Panc1 (cell line): Measurements from ENCODE around the gene RIOK3. TPM values are rescaled to one million over a fixed set of nuclear protein-coding genes. Genes with fewer than 3 reads are reported as not detected.
A peak's percentile ranks its signal among the peaks of the same experiment; 100 is the strongest.

Experiments used
- ATAC-seq: fragments of 200-7000 bp; cut with Tn5 transposase; 2 replicates; pipeline ENCODE4 v1.9.1; 2020; ENCODE audit warnings: mild to moderate bottlenecking, moderate library complexity
- BruUV-seq: library from RNA; stranded (reverse); fragments of 400-500 nt; replicated peaks from 2 replicates; lab custom pipeline; 2021; lab: Mats Ljungman, UMichigan
- CTCF ChIA-PET: fragments of 300-600 bp; sonication (Branson Sonifier 250); formaldehyde crosslinking; loops from one replicate; lab custom pipeline; 2022; ENCODE audit warnings: antibody characterized with exemption; lab: Charles Lee
- POLR2A ChIA-PET: fragments of 300-600 bp; sonication (Branson Sonifier 250); formaldehyde crosslinking; loops from one replicate; lab custom pipeline; 2022; ENCODE audit warnings: antibody characterized with exemption; lab: Charles Lee
- DNase-seq: peaks from one replicate; pipeline ENCODE4 v3.0.0-alpha.2; 2010; ENCODE audit warnings: low read depth, low spot score
- H3K27ac ChIP-seq: 2 replicates; pipeline ENCODE4 v1.5.1; 2011; ENCODE audit warnings: mild to moderate bottlenecking, low read length, inconsistent platforms
- H3K27me3 ChIP-seq: fragments of 200-500 bp; sonication (Bioruptor generic); 2 replicates; pipeline ENCODE4 v1.6.0; 2014; ENCODE audit warnings: low read length, inconsistent platforms; ENCODE audit not compliant: control insufficient read depth, insufficient read depth
- H3K36me3 ChIP-seq: fragments of 200-500 bp; sonication (Bioruptor generic); 2 replicates; pipeline ENCODE4 v1.5.1; 2014; ENCODE audit warnings: inconsistent platforms, mild to moderate bottlenecking, low read length, moderate library complexity; ENCODE audit not compliant: control insufficient read depth, insufficient read depth
- H3K4me1 ChIP-seq: 2 replicates; pipeline ENCODE4 v1.5.1; 2011; ENCODE audit warnings: inconsistent platforms, mild to moderate bottlenecking, low read length, moderate library complexity; ENCODE audit not compliant: control insufficient read depth, insufficient read depth
- H3K4me3 ChIP-seq, 2 experiments: 2 replicates each; pipeline ENCODE4 v1.5.1; 2011 to 2012; ENCODE audit warnings: low read depth in 2 of 2, low read length in 2 of 2, mild to moderate bottlenecking in 2 of 2, inconsistent platforms in 1 of 2, moderate library complexity in 1 of 2
- H3K9me3 ChIP-seq: fragments of 200-500 bp; sonication (Bioruptor generic); 2 replicates; pipeline ENCODE4 v1.5.1; 2014; ENCODE audit warnings: low read depth, mild to moderate bottlenecking, inconsistent platforms, low read length, moderate library complexity; ENCODE audit not compliant: control insufficient read depth, insufficient read depth
- POLR2AphosphoS5 ChIP-seq: IDR thresholded peaks from 2 replicates; pipeline ENCODE4 v1.6.1; 2012; ENCODE audit warnings: mild to moderate bottlenecking, low read depth, low read length, moderate library complexity
- SIN3A ChIP-seq: IDR thresholded peaks from 2 replicates; pipeline ENCODE4 v1.6.1; 2012; ENCODE audit warnings: low read depth, mild to moderate bottlenecking, low read length, moderate library complexity, borderline replicate concordance; ENCODE audit not compliant: insufficient read depth
- TCF7L2 ChIP-seq: IDR thresholded peaks from 2 replicates; pipeline ENCODE4 v1.6.1; 2011; ENCODE audit warnings: mild to moderate bottlenecking, low read depth, low read length, inconsistent platforms
- in situ Hi-C: cut with HindIII; loops from 2 replicates; pipeline ENCODE4 v1.10.0; 2016; ENCODE audit warnings: low sequenced_read_pairs, low pct_unique_long_range_greater_than_20kb
- intact Hi-C: fragments of 100-400 bp; cut with micrococcal nuclease; formaldehyde crosslinking; loops from one replicate; pipeline ENCODE4 v1.10.0; 2022; ENCODE audit not compliant: unreplicated experiment
- total RNA-seq: library from RNA; stranded (reverse); gene quantifications from one replicate; pipeline ENCODE4 v1.2.1, GENCODE V29; 2021; ENCODE audit not compliant: unreplicated experiment
- TF ChIP-seq, protein P1 (sequence below), 2 experiments: IDR thresholded peaks; 2 replicates each; pipeline ENCODE4 v1.6.1; 2011 to 2012; ENCODE audit warnings: low read depth in 2 of 2, control low read depth in 1 of 2, low read length in 1 of 2, mild to moderate bottlenecking in 1 of 2, moderate library complexity in 1 of 2; ENCODE audit not compliant: insufficient read depth in 1 of 2
- TF ChIP-seq, protein P2 (sequence below): fragments of 450-650 bp; IDR thresholded peaks from 2 replicates; pipeline ENCODE4 v1.5.1; 2017; ENCODE audit warnings: mild to moderate bottlenecking

RIOK3 gene
- total RNA-seq, 1 experiment from 2014 or later = 74.7 TPM

DNA sequence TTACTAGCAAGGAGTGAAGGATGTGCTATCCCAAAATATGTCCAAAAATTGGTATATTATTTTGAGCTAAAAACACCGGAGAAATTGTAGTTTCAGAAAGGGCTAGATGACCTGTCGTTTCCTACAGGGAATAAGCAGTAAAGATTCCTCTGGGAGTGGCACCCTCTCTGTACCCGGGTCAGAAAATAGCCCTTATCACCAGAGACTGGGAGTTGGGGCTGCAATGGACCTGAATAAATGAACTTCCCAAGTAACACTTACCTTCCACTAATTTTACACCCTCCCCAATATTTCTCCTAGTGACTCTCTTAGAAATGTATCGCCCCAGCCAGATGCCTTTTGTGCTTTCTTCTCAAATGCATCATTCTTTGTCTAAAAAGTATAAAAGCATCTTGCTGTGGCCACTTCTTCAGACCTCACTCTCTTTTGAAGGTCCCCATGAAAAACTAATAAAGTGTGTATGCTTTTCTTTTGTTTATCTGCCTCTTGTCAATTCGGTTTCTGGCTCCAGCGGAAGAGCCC, 49.5 kb downstream of the RIOK3 start:
- TSS peak; percentile 97 for BruUV-seq
- TF ChIP-seq, protein P1, sequence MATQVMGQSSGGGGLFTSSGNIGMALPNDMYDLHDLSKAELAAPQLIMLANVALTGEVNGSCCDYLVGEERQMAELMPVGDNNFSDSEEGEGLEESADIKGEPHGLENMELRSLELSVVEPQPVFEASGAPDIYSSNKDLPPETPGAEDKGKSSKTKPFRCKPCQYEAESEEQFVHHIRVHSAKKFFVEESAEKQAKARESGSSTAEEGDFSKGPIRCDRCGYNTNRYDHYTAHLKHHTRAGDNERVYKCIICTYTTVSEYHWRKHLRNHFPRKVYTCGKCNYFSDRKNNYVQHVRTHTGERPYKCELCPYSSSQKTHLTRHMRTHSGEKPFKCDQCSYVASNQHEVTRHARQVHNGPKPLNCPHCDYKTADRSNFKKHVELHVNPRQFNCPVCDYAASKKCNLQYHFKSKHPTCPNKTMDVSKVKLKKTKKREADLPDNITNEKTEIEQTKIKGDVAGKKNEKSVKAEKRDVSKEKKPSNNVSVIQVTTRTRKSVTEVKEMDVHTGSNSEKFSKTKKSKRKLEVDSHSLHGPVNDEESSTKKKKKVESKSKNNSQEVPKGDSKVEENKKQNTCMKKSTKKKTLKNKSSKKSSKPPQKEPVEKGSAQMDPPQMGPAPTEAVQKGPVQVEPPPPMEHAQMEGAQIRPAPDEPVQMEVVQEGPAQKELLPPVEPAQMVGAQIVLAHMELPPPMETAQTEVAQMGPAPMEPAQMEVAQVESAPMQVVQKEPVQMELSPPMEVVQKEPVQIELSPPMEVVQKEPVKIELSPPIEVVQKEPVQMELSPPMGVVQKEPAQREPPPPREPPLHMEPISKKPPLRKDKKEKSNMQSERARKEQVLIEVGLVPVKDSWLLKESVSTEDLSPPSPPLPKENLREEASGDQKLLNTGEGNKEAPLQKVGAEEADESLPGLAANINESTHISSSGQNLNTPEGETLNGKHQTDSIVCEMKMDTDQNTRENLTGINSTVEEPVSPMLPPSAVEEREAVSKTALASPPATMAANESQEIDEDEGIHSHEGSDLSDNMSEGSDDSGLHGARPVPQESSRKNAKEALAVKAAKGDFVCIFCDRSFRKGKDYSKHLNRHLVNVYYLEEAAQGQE (IDR thresholded peaks at IDR 0.05; ENCODE audit: insufficient read depth in 1 of 2, low read depth in 2 of 2, low read length in 1 of 2) = no peak
- TF ChIP-seq SIN3A = no peak
- TF ChIP-seq POLR2AphosphoS5 = no peak
- no peak for TF ChIP-seq TCF7L2
- TF ChIP-seq, protein P2, sequence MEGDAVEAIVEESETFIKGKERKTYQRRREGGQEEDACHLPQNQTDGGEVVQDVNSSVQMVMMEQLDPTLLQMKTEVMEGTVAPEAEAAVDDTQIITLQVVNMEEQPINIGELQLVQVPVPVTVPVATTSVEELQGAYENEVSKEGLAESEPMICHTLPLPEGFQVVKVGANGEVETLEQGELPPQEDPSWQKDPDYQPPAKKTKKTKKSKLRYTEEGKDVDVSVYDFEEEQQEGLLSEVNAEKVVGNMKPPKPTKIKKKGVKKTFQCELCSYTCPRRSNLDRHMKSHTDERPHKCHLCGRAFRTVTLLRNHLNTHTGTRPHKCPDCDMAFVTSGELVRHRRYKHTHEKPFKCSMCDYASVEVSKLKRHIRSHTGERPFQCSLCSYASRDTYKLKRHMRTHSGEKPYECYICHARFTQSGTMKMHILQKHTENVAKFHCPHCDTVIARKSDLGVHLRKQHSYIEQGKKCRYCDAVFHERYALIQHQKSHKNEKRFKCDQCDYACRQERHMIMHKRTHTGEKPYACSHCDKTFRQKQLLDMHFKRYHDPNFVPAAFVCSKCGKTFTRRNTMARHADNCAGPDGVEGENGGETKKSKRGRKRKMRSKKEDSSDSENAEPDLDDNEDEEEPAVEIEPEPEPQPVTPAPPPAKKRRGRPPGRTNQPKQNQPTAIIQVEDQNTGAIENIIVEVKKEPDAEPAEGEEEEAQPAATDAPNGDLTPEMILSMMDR = no peak; the same call in 1 of the 2 replicates
- POLR2A ChIA-PET = interaction anchor here (0.8 kb wide), 1 partner anchor 398 kb away, joined by 4 read pairs; no protein-coding TSS in a partner anchor
- no peaks in the 10 kb centered on the region for H3K9me3 ChIP-seq
- DNase-seq (no peak), ATAC-seq (no peak)
- H3K4me3 ChIP-seq = peak overlapping the region; percentile 77 to 90
- in situ Hi-C loops (no loop called here), intact Hi-C loops (loop anchor here (5.0 to 10.0 kb wide), 2 partner anchors 82 to 370 kb away; partner anchors contain the start of gene NPC1)
- H3K27ac ChIP-seq = peak overlapping the region; percentile 92
- CTCF ChIA-PET = no interaction called here
- H3K27me3 ChIP-seq = no peaks in the 10 kb centered on the region
- no peaks in the 10 kb centered on the region; the same call in 1 of the 2 replicates for H3K36me3 ChIP-seq
- peaks cover 15% of the 10 kb centered on the region for H3K4me1 ChIP-seq

DNA sequence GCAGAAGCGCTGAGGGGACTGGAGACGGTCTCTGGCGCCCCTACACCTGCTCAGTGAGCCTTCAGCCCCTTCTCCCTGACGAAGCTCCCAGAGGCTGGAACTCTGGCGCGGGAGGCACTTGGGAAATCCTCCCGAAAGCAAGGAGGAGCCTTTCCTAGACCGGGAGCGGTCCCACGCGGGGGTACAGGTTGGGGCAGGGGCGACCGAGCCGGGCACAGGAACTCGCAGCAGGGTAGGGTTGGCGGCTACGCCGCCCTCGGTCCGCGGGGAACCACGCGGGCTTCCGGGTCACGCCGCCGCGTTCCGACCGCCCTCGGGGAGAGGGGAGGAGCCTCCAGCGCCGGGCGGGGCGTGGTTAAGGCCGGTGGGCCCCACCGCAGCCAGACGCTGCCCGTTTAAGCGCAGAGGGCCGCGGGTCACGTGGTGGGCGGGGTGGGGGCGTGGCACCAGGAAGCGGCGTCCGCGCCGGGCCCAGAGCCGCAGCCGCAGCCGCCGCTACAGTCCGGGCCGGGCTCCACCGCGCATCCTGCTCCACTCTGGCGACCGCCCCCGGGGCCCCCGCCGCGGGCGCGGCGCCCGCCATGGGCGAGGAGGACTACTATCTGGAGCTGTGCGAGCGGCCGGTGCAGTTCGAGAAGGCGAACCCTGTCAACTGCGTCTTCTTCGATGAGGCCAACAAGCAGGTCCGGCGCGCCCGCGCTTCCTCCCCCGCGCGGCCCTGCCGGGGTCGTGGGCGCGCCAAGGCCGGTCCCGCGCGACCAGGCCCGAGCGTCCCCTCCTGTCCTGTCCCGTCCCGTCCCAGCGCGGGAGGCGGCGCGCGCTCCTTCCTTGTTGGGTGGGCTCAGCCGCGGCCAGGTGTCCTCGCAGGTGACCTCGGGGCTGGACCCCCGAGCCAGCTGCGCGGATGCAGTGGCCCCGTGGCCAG, 50.2 kb downstream of the RIOK3 start, which contains the start of gene RMC1:
Gene RMC1, plus strand, starts transcription at position 474 of the 925 bp plus-strand sequence. Its CDS starts 108 bp downstream, at position 582.
- peak within 1 kb of the TSS; percentile 92 for H3K27ac ChIP-seq
- H3K36me3 ChIP-seq = no peaks in the 10 kb centered on the region; the same call in 1 of the 2 replicates
- TF ChIP-seq TCF7L2 = 0 out of 2 replicates have a peak, but pooled peaks have one; percentile 25
- TF ChIP-seq, protein P2 = peak; percentile 50; the same call in 1 of the 2 replicates
- peak; percentile 97; the same call in 1 of the 2 replicates for TF ChIP-seq SIN3A
- TF ChIP-seq POLR2AphosphoS5 = peak; percentile 94
- TF ChIP-seq, protein P1 (IDR thresholded peaks at IDR 0.05; ENCODE audit: insufficient read depth in 1 of 2, low read depth in 2 of 2, low read length in 1 of 2) = no peak
- H3K4me1 ChIP-seq = peaks cover 15% of the 10 kb centered on the region
- H3K4me3 ChIP-seq = peak within 1 kb of the TSS; percentile 81 to 90
- DNase-seq = no peak
- BruUV-seq = no TSS peak
- peak; percentile 94 for ATAC-seq
- intact Hi-C loops = loop anchor here (5.0 to 10.0 kb wide), 2 partner anchors 82 to 371 kb away; partner anchors contain the start of gene NPC1
- no peaks in the 10 kb centered on the region for H3K27me3 ChIP-seq
- no peaks in the 10 kb centered on the region for H3K9me3 ChIP-seq
- CTCF ChIA-PET = no interaction called here
- POLR2A ChIA-PET = interaction anchor here (0.8 kb wide), 1 partner anchor 399 kb away, joined by 4 read pairs; no protein-coding TSS in a partner anchor
- in situ Hi-C loops = no loop called here
